Kidney glomerular epithelial cell (primary cell): ENCODE measurements around the gene C10orf71.

Experiments
- DNase-seq: peaks from one replicate; lab custom pipeline; 2025; lab: John Stamatoyannopoulos, UW

The C10orf71 gene

GRCh38 chr10:49295297-49295696 is 3.7 kb upstream of the C10orf71 start:
- no peak for DNase-seq

DNA sequence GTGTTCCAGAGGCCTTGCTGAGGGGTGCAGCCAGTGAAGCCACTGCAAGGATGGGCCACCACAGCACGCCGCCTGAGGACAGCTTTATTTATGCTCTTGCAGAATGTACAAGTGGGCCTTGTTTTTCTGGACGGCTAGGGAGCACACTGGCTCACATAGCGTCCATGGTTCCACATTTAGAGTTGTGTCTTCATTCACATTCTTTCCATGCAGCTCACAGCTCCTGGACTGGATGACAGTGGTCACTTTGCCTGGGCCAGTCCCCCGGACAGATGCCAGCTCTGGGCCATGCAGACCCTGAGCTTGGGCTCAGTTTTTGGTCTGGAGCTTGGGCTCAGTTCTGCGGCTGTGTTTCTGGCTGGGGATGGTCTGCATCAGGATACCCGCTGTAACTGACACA is 2.6 kb upstream of the C10orf71 start:
- DNase-seq = no peak

- DNase-seq = no peak
Observed at GRCh38 chr10:49296836-49297235, 2.1 kb upstream of the C10orf71 start.

GRCh38 chr10:49297818-49298670 is 926 bp upstream of the C10orf71 start:
- no peak for DNase-seq

DNA sequence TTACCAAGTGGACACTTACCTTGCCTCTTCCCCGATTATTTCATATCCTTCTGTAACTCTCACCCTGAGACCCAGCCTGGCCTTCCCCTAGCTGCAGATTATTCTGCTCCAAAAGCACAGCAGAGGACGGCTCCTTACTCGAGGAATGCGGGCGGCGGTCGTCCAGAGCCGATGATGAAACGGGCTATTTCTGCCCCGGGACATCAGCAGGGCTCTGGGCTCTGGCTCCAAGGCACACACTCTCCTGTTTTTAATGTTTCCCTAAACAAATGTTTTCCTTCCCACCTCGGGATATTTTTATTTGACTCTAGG is 343 bp upstream of the C10orf71 start:
- no peak for DNase-seq

DNA sequence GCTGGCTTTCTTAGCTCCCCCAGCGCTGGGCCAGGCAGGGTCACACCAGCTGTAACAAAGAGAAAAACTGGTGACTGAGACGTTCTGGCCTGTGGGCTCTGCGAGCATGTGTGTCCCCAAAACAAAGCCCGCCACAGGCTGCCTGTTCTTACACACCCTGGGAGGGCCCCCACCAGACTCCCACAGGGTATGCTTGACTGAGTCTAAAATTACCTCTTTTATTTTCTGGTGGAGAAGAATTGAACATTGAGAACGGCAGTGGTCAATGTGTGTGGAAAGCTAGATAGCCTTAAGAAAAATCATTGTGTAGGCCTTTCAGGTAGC is 808 bp downstream of the C10orf71 start:
- DNase-seq = no peak

- DNase-seq = no peak
Observed at GRCh38 chr10:49300140-49300974, 1.4 kb downstream of the C10orf71 start.

DNA sequence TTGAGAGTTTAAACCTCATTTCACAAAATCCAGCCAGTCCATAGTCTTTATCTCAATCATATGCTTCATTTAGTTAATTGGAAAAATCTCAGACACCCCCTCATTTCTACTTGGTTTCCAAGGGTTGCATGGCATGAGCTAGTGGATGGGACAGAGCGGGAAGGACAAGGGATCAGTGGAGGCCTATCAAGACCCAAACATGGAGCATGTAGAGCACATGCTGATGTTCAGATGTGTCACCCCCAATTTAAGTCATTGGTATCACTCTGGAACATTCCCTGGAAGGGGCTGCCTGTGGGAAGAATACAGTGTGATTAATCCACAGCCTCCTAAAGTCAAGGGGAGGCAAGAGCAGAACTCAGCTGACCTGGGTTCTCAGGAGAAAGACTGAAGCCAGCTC is 2.3 kb downstream of the C10orf71 start:
- no peak for DNase-seq

GRCh38 chr10:49302088-49302487 is 3.1 kb downstream of the C10orf71 start:
- no peak for DNase-seq

GRCh38 chr10:49303711-49304110 is 4.7 kb downstream of the C10orf71 start:
- DNase-seq = no peak

GRCh38 chr10:49304137-49304536 is 5.2 kb downstream of the C10orf71 start:
- DNase-seq = no peak

DNA sequence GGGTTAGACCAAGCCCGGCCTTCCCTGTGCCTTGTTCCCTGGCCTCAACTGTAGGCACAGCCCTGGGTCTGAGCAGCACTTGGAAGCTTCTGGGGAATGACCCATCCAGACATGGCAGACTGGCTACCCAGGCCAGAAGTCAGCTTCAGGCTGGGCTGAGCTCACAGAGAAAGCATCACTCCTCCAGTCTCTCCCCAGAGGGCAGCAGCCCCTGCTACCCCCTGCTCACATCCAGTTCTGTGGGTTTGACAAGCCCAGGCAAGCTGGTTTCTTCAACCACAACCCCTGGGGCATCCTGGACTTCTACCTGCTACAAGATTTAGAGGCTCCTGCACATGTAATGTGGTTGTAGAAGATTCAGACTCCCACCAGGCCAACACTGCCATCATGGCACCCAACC is 9.0 kb downstream of the C10orf71 start:
- DNase-seq = no peak

GRCh38 chr10:49308881-49309280 is 9.9 kb downstream of the C10orf71 start:
- DNase-seq = no peak

GRCh38 chr10:49309691-49310411 is 10.9 kb downstream of the C10orf71 start:
- DNase-seq = no peak

DNA sequence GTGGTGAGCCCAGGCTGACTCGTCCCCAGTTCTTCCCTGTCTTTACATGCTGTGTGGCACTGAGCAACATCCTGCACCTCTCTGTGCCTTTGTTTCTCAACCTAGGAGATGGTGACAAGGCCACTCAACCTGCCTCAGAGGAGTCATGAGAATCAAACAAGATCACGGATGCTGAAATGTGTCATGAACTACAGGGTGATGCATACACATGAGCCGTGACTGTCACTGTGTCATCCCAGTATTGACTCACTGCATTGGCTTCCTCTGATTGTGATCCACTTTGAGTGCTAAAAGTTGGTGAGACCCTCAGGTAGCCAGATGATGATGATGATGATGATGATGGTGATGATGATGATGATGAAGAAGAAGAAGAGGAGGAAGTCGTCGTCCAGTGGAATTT is 11.5 kb downstream of the C10orf71 start:
- DNase-seq = no peak

DNA sequence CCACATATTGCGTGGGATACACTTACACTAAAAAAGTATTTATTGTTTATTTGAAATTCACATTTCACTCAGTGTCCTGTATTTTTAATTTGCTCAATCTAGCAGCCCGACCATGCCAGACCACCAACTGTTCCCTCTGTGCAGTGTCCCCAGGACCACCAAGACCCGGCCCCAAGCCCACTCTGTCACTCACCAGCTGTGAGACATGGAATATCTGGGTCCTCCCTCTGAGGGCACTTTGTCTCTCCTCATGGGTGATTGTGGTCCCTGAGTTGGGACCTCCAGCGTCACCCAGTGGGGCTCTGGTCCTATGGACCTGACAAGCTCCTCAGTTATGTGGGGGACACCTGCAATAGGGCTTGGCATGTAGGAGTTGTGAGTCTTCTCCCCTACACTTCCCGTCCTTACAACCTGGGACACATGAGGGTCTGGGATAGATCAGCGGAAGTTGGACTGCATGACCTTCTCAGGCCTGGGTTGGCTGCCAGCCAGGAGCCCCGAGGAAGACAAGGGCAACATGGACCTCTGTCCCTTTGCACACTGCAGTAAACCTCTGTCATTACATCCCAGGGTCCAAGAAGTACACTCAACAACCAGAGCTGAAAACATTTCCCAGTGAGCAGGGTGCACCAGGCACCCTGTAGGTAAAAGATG is 12.1 kb downstream of the C10orf71 start:
- no peak for DNase-seq

- no peak for DNase-seq
Observed at GRCh38 chr10:49311555-49312236, 12.7 kb downstream of the C10orf71 start.

GRCh38 chr10:49312246-49312869 is 13.4 kb downstream of the C10orf71 start:
- no peak for DNase-seq

GRCh38 chr10:49313501-49314070 is 14.6 kb downstream of the C10orf71 start:
- no peak for DNase-seq

- DNase-seq = no peak
Observed at GRCh38 chr10:49314806-49315205, 15.8 kb downstream of the C10orf71 start.

DNA sequence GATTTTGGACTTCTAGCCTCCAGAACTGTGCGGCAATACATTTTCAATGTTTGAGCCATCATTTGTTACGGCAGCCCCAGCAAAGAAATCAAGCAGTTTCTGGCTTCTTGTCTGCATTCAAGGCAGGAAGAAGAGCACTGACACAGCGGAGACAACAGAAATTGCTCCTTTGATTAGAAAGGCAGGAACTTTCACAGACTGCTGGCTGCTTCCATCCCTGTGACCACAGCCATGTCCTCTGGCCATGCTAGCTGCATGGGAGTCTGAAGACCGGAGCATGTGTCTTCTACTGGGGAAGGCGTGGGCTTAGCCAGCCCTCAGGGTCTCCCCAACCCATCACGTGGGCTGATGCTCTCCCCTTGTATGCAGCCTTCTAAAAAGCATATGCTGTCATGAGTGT is 19.1 kb downstream of the C10orf71 start:
- no peak for DNase-seq
